SIG-M5 (cell line): ENCODE measurements around the gene ITGB1.

ENCODE experiments used
- DNase-seq: peaks from one replicate; lab custom pipeline; 2025; lab: John Stamatoyannopoulos, UW

ITGB1 gene

GRCh38 chr10:32955790-32956189 lies 2.2 kb downstream of the ITGB1 start:
- no peak for DNase-seq

- no peak for DNase-seq
Measured at GRCh38 chr10:32955299-32955772, 2.7 kb downstream of the ITGB1 start.

- no peak for DNase-seq
Measured at GRCh38 chr10:32954545-32955298, 3.3 kb downstream of the ITGB1 start.

- DNase-seq = no peak
Measured at GRCh38 chr10:32954080-32954479, 4.0 kb downstream of the ITGB1 start.

- no peak for DNase-seq
Measured at GRCh38 chr10:32953277-32953927, 4.6 kb downstream of the ITGB1 start.

- DNase-seq = no peak
Measured at GRCh38 chr10:32952541-32953276, 5.3 kb downstream of the ITGB1 start.

GRCh38 chr10:32952094-32952493 lies 5.9 kb downstream of the ITGB1 start:
- no peak for DNase-seq

- DNase-seq = no peak
Measured at GRCh38 chr10:32951111-32951510, 6.9 kb downstream of the ITGB1 start.

GRCh38 chr10:32950591-32951108 lies 7.4 kb downstream of the ITGB1 start:
- no peak for DNase-seq

GRCh38 chr10:32949221-32949678 lies 8.8 kb downstream of the ITGB1 start:
- no peak for DNase-seq

- no peak for DNase-seq
Measured at GRCh38 chr10:32948451-32948850, 9.6 kb downstream of the ITGB1 start.

- DNase-seq = no peak
Measured at GRCh38 chr10:32947586-32947985, 10.4 kb downstream of the ITGB1 start.

- DNase-seq = no peak
Measured at GRCh38 chr10:32946108-32946507, 11.9 kb downstream of the ITGB1 start.

GRCh38 chr10:32943854-32944661 lies 14.0 kb downstream of the ITGB1 start:
- no peak for DNase-seq

GRCh38 chr10:32943395-32943794 lies 14.6 kb downstream of the ITGB1 start:
- DNase-seq = no peak

GRCh38 chr10:32942081-32942480 lies 15.9 kb downstream of the ITGB1 start:
- no peak for DNase-seq

- no peak for DNase-seq
Measured at GRCh38 chr10:32941357-32941756, 16.7 kb downstream of the ITGB1 start.

- DNase-seq = no peak
Measured at GRCh38 chr10:32940321-32941301, 17.4 kb downstream of the ITGB1 start.

GRCh38 chr10:32939296-32940111 lies 18.5 kb downstream of the ITGB1 start:
- no peak for DNase-seq
